ENCODE measurements around the gene PCP4.
"Not testable (repeated sequence)": the region's sequence is repeated elsewhere in the genome, so short reads cannot be mapped to it uniquely, and the experiment has no call there.

PCP4 gene

GRCh38 chr21:39869141-39869818, 2.0 kb downstream of the PCP4 start:
- DNase-seq = peak; percentile 68

GRCh38 chr21:39873687-39874086, 6.4 kb downstream of the PCP4 start:
- no peak for DNase-seq

GRCh38 chr21:39874206-39874605, 7.0 kb downstream of the PCP4 start:
- peak; percentile 59 for DNase-seq

GRCh38 chr21:39874759-39875158, 7.5 kb downstream of the PCP4 start:
- DNase-seq = peak; percentile 76

GRCh38 chr21:39881661-39882060, 14.4 kb downstream of the PCP4 start:
- no peak for DNase-seq

GRCh38 chr21:39882151-39882838, 15.1 kb downstream of the PCP4 start:
- no peak for DNase-seq

GRCh38 chr21:39882839-39883195, 15.6 kb downstream of the PCP4 start:
- DNase-seq = no peak

GRCh38 chr21:39885119-39885848, 18.0 kb downstream of the PCP4 start:
- DNase-seq = peak; percentile 86

GRCh38 chr21:39888848-39889247, 21.6 kb downstream of the PCP4 start:
- DNase-seq = no peak

- DNase-seq = no peak
These were observed 23.9 kb downstream of the PCP4 start for GRCh38 chr21:39891111-39891510.

- not testable (repeated sequence) for DNase-seq
These were observed 24.6 kb downstream of the PCP4 start for GRCh38 chr21:39891863-39892262.

GRCh38 chr21:39900491-39900890, 33.3 kb downstream of the PCP4 start:
- no peak for DNase-seq

GRCh38 chr21:39900911-39901310, 33.7 kb downstream of the PCP4 start:
- no peak for DNase-seq

- no peak for DNase-seq
These were observed 35.7 kb downstream of the PCP4 start for GRCh38 chr21:39902986-39903385.

- no peak for DNase-seq
These were observed 37.2 kb downstream of the PCP4 start for GRCh38 chr21:39904457-39904856.

- DNase-seq = no peak
These were observed 41.2 kb downstream of the PCP4 start for GRCh38 chr21:39908265-39908923.

GRCh38 chr21:39911286-39912199, 44.3 kb downstream of the PCP4 start:
- peak; percentile 44 for DNase-seq

- DNase-seq = no peak
These were observed 46.6 kb downstream of the PCP4 start for GRCh38 chr21:39913706-39914305.

GRCh38 chr21:39915881-39916280, 48.6 kb downstream of the PCP4 start:
- no peak for DNase-seq

- no peak for DNase-seq
These were observed 51.3 kb downstream of the PCP4 start for GRCh38 chr21:39918558-39918957.

GRCh38 chr21:39923476-39923875, 56.2 kb downstream of the PCP4 start:
- DNase-seq = no peak

Measured in DMS79 treated with DMSO at 0.1 percent for 48 hours (cell line).